Gastroesophageal sphincter (tissue), 3 donors: ENCODE measurements around the gene DIPK1A.

Experiments used
- CTCF ChIP-seq, 4 experiments: fragments of 200-600 bp in 2 of 4; fragments of 450-650 bp in 2 of 4; sonication (generic) in 1 of 4; IDR thresholded peaks; one replicate each; pipeline ENCODE4 v1.5.1; 2017 to 2019; ENCODE audit warnings: antibody characterized with exemption in 4 of 4, mild to moderate bottlenecking in 2 of 4, moderate library complexity in 2 of 4
- POLR2AphosphoS5 ChIP-seq: sonication (generic); formaldehyde crosslinking; IDR thresholded peaks from one replicate; pipeline ENCODE4 v1.6.1; 2017; ENCODE audit warnings: antibody characterized with exemption

GRCh38 chr1:92839442-92839841, 121.8 kb downstream of the DIPK1A start:
- TF ChIP-seq POLR2AphosphoS5 (no peak), CTCF (IDR thresholded peaks at IDR 0.05) (no peak)
